SU-DHL-6 (cell line): ENCODE measurements around the gene FAM217A.

ENCODE experiments used
- H2AFZ ChIP-seq: fragments of 200-600 bp; sonication (generic); 2 replicates; pipeline ENCODE4 v1.6.1; 2014; ENCODE audit warnings: low read depth, mild to moderate bottlenecking, moderate library complexity, mixed read lengths, antibody characterized with exemption, low read length; ENCODE audit not compliant: severe bottlenecking
- H3F3A ChIP-seq: fragments of 200-600 bp; shearing (Covaris generic); 2 replicates; pipeline ENCODE4 v1.6.0; 2016; ENCODE audit warnings: antibody characterized with exemption, mild to moderate bottlenecking; ENCODE audit not compliant: insufficient read depth
- H3K27ac ChIP-seq: fragments of 200-600 bp; sonication (generic); 2 replicates; pipeline ENCODE4 v1.5.1; 2016; ENCODE audit warnings: low read depth, mild to moderate bottlenecking, low read length, moderate library complexity, mixed read lengths
- H3K27me3 ChIP-seq: fragments of 200-600 bp; sonication (generic), shearing (Covaris generic); 2 replicates; pipeline ENCODE4 v1.6.0; 2014; ENCODE audit warnings: mild to moderate bottlenecking, low read length
- H3K36me3 ChIP-seq: fragments of 200-600 bp; sonication (generic); 2 replicates; pipeline ENCODE4 v1.6.1; 2014; ENCODE audit warnings: mild to moderate bottlenecking, low read length, mixed read lengths
- H3K4me2 ChIP-seq: fragments of 300-600, 200-600 bp; shearing (Covaris generic), sonication (generic); 2 replicates; pipeline ENCODE4 v1.6.0; 2014; ENCODE audit warnings: low read length, low read depth, mild to moderate bottlenecking; ENCODE audit not compliant: poor library complexity, severe bottlenecking
- H3K4me3 ChIP-seq: fragments of 200-600 bp; sonication (generic); 2 replicates; pipeline ENCODE4 v1.5.1; 2014; ENCODE audit warnings: antibody characterized with exemption, low read length, mild to moderate bottlenecking, mixed read lengths; ENCODE audit not compliant: insufficient read depth, poor library complexity, severe bottlenecking
- H3K79me2 ChIP-seq: fragments of 200-600 bp; sonication (generic); 2 replicates; pipeline ENCODE4 v1.6.1; 2014; ENCODE audit warnings: mild to moderate bottlenecking, low read length, moderate library complexity; ENCODE audit not compliant: insufficient read depth
- H3K9ac ChIP-seq: fragments of 200-600 bp; sonication (generic); 2 replicates; pipeline ENCODE4 v1.7.0; 2014; ENCODE audit warnings: mild to moderate bottlenecking, low read length
- H3K9me2 ChIP-seq: fragments of 200-600 bp; sonication (generic); replicated peaks from 2 replicates; pipeline ENCODE4 v1.6.1; 2014; ENCODE audit warnings: low read length; ENCODE audit not compliant: insufficient read depth
- H3K9me3 ChIP-seq: fragments of 200-600 bp; sonication (generic); 2 replicates; pipeline ENCODE4 v1.6.1; 2014; ENCODE audit warnings: low read length, mixed read lengths; ENCODE audit not compliant: insufficient read depth
- H4K20me1 ChIP-seq: fragments of 200-600 bp; sonication (generic); 2 replicates; pipeline ENCODE4 v1.6.1; 2014; ENCODE audit warnings: low read depth, mild to moderate bottlenecking, antibody characterized with exemption, low read length, moderate library complexity, mixed read lengths
- CTCF ChIP-seq: fragments of 200-600 bp; sonication (generic); IDR thresholded peaks from one replicate; pipeline ENCODE4 v1.5.1; 2017; ENCODE audit warnings: antibody characterized with exemption, mild to moderate bottlenecking, low read length, moderate library complexity; ENCODE audit not compliant: insufficient read depth, poor library complexity, severe bottlenecking
- EZH2phosphoT487 ChIP-seq: fragments of 200-600 bp; sonication (generic), shearing (Covaris generic); conservative IDR thresholded peaks from 2 replicates; pipeline ENCODE4 v1.6.1; 2018; ENCODE audit warnings: mild to moderate bottlenecking, antibody characterized with exemption, low read length, moderate library complexity, mixed read lengths

Gene FAM217A

DNA sequence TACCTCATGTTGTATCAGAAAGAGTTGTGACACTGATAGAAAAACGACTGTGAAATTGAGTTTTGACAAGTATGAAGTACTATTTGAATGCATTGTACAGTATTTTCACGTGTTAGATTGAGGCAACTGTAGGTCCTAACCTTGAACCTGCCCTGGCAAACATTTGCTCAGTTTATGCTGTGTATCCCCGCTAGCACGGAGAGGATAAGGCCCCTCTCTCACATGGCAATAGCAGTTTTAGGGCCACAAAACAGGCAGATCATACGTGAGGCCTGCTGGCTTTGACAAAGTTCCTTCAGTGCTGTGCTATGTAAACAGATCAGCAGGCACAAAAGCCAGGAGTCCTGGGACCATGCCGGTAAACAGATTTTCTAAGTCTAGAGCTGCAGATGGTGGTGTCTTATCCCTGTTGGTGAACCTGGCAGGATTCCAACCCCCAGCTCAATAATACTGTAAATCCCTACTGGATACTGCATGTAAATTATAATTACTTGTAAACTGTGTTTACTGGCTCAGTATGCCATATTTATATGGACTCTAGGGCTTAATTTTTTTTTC lies 23.8 kb upstream of the FAM217A start:
- TF ChIP-seq EZH2phosphoT487 = no peak
- TF ChIP-seq CTCF = no peak

DNA sequence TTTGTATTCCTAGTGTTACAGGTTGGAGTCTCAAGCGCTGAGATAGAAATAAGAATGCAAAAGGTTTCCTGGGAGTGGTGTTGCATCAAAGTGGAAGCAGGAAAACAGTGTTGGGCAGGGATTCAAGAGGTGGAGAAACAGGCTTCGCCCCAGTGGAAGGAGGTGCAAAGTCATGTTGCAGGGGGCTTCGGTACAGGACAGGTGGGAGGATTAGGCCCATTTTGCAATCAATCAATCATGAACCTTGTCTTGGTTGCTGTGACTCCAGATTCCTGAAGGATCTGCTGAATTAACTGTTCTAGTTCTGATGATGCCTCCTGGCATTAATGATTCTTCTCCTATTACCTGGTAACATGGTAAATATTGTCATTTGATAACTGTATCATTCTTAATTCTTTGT lies 22.4 kb upstream of the FAM217A start:
- H3K4me2 ChIP-seq = no peak overlapping the region
- no peak overlapping the region for H3K4me3 ChIP-seq
- H3K36me3 ChIP-seq = no peaks in the 10 kb centered on the region
- TF ChIP-seq CTCF = no peak
- no peak for TF ChIP-seq EZH2phosphoT487
- no peaks in the 10 kb centered on the region for H3K27me3 ChIP-seq
- H3K79me2 ChIP-seq = no peaks in the 10 kb centered on the region
- no peaks in the 10 kb centered on the region for H3K9me2 ChIP-seq
- H3K9ac ChIP-seq = no peak overlapping the region
- H3K27ac ChIP-seq = no peak overlapping the region
- no peaks in the 10 kb centered on the region for H3F3A ChIP-seq
- no peaks in the 10 kb centered on the region for H4K20me1 ChIP-seq
- no peaks in the 10 kb centered on the region for H3K9me3 ChIP-seq
- H2AFZ ChIP-seq = no peak overlapping the region

More for the DNA sequence above, 23.8 kb upstream of the FAM217A start:
- no peaks in the 10 kb centered on the region for H3K27me3 ChIP-seq
- H3K4me2 ChIP-seq = no peak overlapping the region
- H3K9me2 ChIP-seq = no peaks in the 10 kb centered on the region
- no peak overlapping the region for H3K9ac ChIP-seq
- H4K20me1 ChIP-seq = no peaks in the 10 kb centered on the region
- H3K27ac ChIP-seq = no peak overlapping the region
- H3K79me2 ChIP-seq = no peaks in the 10 kb centered on the region
- H3K36me3 ChIP-seq = no peaks in the 10 kb centered on the region
- no peaks in the 10 kb centered on the region for H3K9me3 ChIP-seq
- H3F3A ChIP-seq = no peaks in the 10 kb centered on the region
- no peak overlapping the region for H2AFZ ChIP-seq
- no peak overlapping the region for H3K4me3 ChIP-seq

DNA sequence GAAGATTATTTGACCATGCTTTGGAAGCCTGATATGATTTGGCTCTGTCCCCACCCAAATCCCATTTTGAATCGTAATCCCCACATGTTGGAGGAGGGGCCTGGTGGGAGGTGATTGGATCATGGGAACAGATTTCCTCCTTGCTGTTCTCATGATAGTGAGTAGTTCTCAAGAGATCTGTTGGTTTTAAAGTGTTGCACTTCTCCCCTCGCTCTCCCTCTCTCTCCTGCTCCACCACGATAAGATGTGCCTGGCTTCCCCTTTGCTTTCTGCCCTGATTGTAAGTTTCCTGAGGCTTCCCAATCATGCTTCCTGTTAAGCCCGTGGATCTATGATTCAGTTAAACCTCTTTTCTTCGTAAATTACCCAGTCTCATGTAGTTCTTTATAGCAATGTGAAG lies 21.7 kb upstream of the FAM217A start:
- Histone ChIP-seq H3K9me3 (no peaks in the 10 kb centered on the region), H2AFZ (no peak overlapping the region), H3K27ac (no peak overlapping the region), H3K9me2 (no peaks in the 10 kb centered on the region), H3K4me2 (no peak overlapping the region), H3F3A (no peaks in the 10 kb centered on the region), H3K9ac (no peak overlapping the region), H3K4me3 (no peak overlapping the region), H3K36me3 (no peaks in the 10 kb centered on the region), H3K79me2 (no peaks in the 10 kb centered on the region), H4K20me1 (no peaks in the 10 kb centered on the region), H3K27me3 (no peaks in the 10 kb centered on the region)
- TF ChIP-seq CTCF = no peak
- TF ChIP-seq EZH2phosphoT487 = no peak
